Chondrocyte (in vitro differentiated cells): ENCODE results near the gene SORD. TPM values are rescaled to one million over a fixed set of nuclear protein-coding genes. Genes with fewer than 3 reads are reported as not detected.
"Not testable (repeated sequence)": the region's sequence is repeated elsewhere in the genome, so short reads cannot be mapped to it uniquely, and the experiment has no call there.

Experiments used
- DNase-seq: peaks from one replicate; pipeline ENCODE4 v3.0.0; 2021; ENCODE audit warnings: mixed read lengths, low spot score
- H3K27ac Mint-ChIP-seq: one replicate; pipeline ENCODE4 v1.8.0; 2021; ENCODE audit warnings: mild to moderate bottlenecking, moderate library complexity, mixed read lengths; ENCODE audit not compliant: unreplicated experiment
- H3K27me3 Mint-ChIP-seq: 2 replicates; pipeline ENCODE4 v1.8.0; 2021; ENCODE audit warnings: low read depth, mixed read lengths
- H3K36me3 Mint-ChIP-seq: 2 replicates; pipeline ENCODE4 v1.8.0; 2021; ENCODE audit warnings: low read depth, mixed read lengths
- H3K4me1 Mint-ChIP-seq: 2 replicates; pipeline ENCODE4 v1.8.0; 2021; ENCODE audit warnings: low read depth, mild to moderate bottlenecking, mixed read lengths
- H3K4me3 Mint-ChIP-seq: one replicate; pipeline ENCODE4 v1.8.0; 2021; ENCODE audit warnings: mild to moderate bottlenecking, moderate library complexity, mixed read lengths; ENCODE audit not compliant: unreplicated experiment
- H3K9me3 Mint-ChIP-seq: 2 replicates; pipeline ENCODE4 v1.8.0; 2021; ENCODE audit warnings: low read depth, mixed read lengths
- total RNA-seq: library from RNA; stranded (reverse); gene quantifications from 3 replicates; pipeline ENCODE4 v1.2.1, GENCODE V29; 2021
- TF ChIP-seq, protein P1 (sequence below): fragments of 200-600 bp; sonication (generic); IDR thresholded peaks from 2 replicates; pipeline ENCODE4 v1.5.0; 2021; ENCODE audit warnings: antibody characterized with exemption, mild to moderate bottlenecking, moderate library complexity

Gene SORD
- total RNA-seq, 1 donor from 2014 or later: 10.6 TPM

DNA sequence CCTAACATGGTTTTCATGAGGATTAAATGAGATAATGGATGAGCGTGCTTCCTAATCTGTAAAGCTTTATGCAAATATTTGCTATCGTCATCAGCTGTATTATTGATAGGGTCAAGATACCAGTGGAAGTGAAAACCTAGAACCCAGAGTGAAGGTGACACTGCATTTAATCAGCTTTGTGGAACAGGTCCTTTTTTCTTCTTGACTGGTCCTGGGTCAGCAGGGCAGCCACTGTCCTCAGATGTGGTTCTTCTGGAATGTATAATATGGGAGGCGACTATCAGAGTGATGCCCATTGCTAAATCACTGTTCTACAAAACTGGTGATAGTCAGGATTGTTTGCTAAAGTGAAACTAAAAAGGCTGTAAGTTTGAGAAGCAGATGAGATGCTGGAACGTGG, 41.4 kb downstream of the SORD start:
- H3K27ac Mint-ChIP-seq: no peak overlapping the region
- DNase-seq: no peak
- peaks cover 7% of the 10 kb centered on the region for H3K36me3 Mint-ChIP-seq
- no peaks in the 10 kb centered on the region for H3K27me3 Mint-ChIP-seq
- peaks cover 6% of the 10 kb centered on the region for H3K4me1 Mint-ChIP-seq
- H3K9me3 Mint-ChIP-seq: no peaks in the 10 kb centered on the region
- no peak overlapping the region for H3K4me3 Mint-ChIP-seq
- TF ChIP-seq, protein P1, sequence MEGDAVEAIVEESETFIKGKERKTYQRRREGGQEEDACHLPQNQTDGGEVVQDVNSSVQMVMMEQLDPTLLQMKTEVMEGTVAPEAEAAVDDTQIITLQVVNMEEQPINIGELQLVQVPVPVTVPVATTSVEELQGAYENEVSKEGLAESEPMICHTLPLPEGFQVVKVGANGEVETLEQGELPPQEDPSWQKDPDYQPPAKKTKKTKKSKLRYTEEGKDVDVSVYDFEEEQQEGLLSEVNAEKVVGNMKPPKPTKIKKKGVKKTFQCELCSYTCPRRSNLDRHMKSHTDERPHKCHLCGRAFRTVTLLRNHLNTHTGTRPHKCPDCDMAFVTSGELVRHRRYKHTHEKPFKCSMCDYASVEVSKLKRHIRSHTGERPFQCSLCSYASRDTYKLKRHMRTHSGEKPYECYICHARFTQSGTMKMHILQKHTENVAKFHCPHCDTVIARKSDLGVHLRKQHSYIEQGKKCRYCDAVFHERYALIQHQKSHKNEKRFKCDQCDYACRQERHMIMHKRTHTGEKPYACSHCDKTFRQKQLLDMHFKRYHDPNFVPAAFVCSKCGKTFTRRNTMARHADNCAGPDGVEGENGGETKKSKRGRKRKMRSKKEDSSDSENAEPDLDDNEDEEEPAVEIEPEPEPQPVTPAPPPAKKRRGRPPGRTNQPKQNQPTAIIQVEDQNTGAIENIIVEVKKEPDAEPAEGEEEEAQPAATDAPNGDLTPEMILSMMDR: no peak

GRCh38 chr15:45069942-45070360, 47.0 kb downstream of the SORD start:
- not testable (repeated sequence) for H3K36me3 Mint-ChIP-seq, H3K4me1 Mint-ChIP-seq, H3K27ac Mint-ChIP-seq, H3K27me3 Mint-ChIP-seq, H3K9me3 Mint-ChIP-seq, H3K4me3 Mint-ChIP-seq, DNase-seq

- not testable (repeated sequence) for H3K36me3 Mint-ChIP-seq, H3K27me3 Mint-ChIP-seq, H3K27ac Mint-ChIP-seq, DNase-seq, H3K9me3 Mint-ChIP-seq, H3K4me1 Mint-ChIP-seq, H3K4me3 Mint-ChIP-seq
Observed at GRCh38 chr15:45073602-45074001, 50.6 kb downstream of the SORD start.

DNA sequence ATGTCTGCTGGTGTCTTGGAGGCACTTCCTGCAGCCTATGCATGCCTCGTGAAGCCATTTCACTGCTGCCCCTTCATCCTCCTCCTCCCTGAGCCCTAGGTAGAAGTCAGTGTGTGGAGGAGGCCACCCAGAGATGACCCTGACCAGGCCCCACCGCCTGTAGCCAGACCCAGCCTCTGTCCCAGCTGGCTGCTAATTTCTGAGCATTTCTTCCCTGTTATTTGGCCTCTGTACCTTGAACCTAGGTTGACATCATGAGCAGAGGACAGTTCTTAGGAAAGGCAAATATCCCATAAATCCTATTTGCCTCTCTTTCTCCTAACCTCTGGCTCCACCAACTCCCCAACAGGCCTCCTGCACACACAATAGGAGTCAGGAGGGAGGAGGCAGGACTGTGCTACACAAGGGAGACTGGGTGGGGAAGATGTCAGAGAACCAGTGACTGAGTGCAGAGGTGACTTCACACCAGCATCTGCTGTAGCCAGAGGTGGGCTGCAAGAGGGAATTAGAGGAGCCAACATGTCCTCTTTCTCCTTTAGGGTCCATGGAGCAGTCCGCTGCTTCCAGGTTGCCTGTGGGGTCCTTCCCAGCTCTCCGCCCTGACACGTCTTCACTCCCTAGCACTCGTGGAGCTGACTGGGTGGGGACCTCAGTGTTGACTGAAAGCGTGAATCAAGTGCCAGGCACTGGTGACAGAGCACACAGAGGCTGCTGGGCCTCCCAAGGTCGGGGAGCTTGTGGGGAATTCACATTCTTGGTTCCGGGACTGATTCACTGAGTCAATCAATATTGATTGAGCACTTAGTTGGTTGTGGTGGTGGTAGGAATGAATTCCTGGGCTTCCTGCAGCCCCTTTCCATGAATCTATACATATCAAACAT, 52.7 kb downstream of the SORD start:
- not testable (repeated sequence) for H3K27ac Mint-ChIP-seq, H3K4me3 Mint-ChIP-seq, DNase-seq, H3K36me3 Mint-ChIP-seq, H3K4me1 Mint-ChIP-seq, H3K27me3 Mint-ChIP-seq, H3K9me3 Mint-ChIP-seq

- H3K27ac Mint-ChIP-seq, DNase-seq, H3K4me1 Mint-ChIP-seq, H3K27me3 Mint-ChIP-seq, H3K9me3 Mint-ChIP-seq, H3K36me3 Mint-ChIP-seq, H3K4me3 Mint-ChIP-seq: not testable (repeated sequence)
Observed at GRCh38 chr15:45077391-45077790, 54.4 kb downstream of the SORD start.

DNA sequence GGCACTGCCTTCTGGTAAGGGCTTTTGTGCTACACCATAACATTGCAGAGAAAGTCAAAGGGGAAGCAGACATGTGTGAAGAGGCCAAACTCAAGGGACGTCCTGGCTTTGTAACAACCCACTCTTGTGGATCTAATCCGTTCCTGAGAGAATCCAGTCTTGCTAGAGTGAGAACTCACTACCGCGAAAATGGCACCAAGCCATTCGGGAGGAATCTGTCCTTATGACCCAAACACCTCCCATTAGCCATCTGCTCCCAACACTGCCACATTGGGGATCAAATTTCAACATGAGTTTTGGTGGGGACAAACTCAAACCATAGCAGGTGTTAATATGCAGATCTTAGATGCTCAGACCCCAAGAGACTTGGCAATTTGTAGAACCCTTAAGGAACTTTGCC, 56.2 kb downstream of the SORD start:
- not testable (repeated sequence) for H3K27ac Mint-ChIP-seq, H3K9me3 Mint-ChIP-seq, DNase-seq, H3K4me1 Mint-ChIP-seq, H3K36me3 Mint-ChIP-seq, H3K4me3 Mint-ChIP-seq
- peaks cover 13% of the 10 kb centered on the region for H3K27me3 Mint-ChIP-seq

GRCh38 chr15:45079628-45080246, 56.7 kb downstream of the SORD start:
- not testable (repeated sequence) for H3K4me1 Mint-ChIP-seq, H3K27ac Mint-ChIP-seq, H3K9me3 Mint-ChIP-seq, H3K36me3 Mint-ChIP-seq, DNase-seq, H3K4me3 Mint-ChIP-seq
- peaks cover 17% of the 10 kb centered on the region for H3K27me3 Mint-ChIP-seq

DNA sequence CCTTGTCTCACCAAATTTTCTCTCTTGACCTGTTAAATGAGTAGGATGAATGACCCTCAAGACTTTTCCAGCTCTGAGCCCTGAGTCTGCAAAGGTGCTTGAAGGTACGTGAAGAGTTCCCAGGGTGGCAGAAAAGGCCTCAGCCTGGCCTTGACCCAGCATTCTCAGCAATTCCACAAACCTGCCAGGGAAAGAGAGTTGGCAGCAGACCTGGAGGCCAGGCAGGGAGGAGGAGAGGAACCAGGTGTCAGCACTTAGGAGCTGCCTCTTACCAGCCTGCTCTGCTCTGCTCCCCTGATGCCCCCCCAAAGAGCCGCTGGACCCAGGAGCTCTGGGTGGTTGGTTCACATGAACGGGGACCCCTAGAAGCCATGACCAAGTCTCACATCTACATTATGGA, 57.6 kb downstream of the SORD start:
- H3K27me3 Mint-ChIP-seq: peaks cover 22% of the 10 kb centered on the region
- H3K9me3 Mint-ChIP-seq, H3K4me3 Mint-ChIP-seq, H3K4me1 Mint-ChIP-seq, H3K27ac Mint-ChIP-seq, H3K36me3 Mint-ChIP-seq, DNase-seq: not testable (repeated sequence)

GRCh38 chr15:45082412-45082811, 59.4 kb downstream of the SORD start:
- not testable (repeated sequence) for H3K36me3 Mint-ChIP-seq, H3K9me3 Mint-ChIP-seq, DNase-seq, H3K4me1 Mint-ChIP-seq, H3K27ac Mint-ChIP-seq, H3K4me3 Mint-ChIP-seq
- peaks cover 28% of the 10 kb centered on the region for H3K27me3 Mint-ChIP-seq
